ENCODE data around the gene TSPAN14. TPM values are rescaled to one million over a fixed set of nuclear protein-coding genes. Genes with fewer than 3 reads are reported as not detected.

The TSPAN14 gene
- total RNA-seq, 3 donors from 2014 or later = 52.8 to 76.8 (median 74.8) TPM

DNA sequence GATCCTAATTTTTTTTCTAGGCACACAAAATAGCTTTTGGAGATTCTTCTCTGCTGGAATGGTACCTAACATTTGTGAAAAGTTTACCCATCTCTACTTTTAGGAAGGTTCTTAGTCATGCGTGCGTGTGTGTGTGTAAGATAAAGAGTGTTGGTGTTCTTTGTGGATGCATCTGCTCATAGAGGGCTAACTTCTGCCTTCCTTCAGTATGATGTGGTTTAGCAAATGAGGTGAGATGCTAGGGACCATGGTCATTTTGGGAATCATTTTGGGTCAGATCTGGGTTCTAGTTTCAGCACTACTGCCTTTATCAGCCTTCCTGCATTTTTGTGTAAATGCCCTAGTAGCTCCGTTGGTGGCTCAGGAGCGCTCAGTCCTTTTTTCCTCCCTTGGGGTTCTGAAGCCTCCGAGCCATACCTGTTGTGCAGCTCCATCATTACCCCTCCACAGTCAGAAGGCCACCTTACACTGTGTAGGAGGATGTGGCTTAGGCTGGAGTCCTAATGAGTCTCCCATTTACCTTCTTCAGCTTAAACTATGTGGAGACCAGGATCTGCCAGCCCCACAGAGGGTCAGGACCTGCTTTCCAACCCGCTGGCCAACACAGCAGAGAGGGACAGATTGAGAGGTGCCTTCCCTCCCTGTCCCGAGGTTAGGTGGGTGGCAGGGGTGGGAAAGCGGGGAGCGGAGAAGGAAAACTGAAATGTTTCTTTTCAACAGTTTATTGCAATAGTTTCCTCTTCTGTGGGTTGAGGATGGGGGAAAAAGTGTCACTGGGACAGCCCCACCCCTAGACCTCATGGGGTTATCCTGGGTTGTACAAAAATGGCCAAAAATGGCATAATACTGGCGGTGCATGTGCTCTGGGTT, 31.2 kb downstream of the TSPAN14 start:
- no peak for DNase-seq (ENCODE audit: low spot score in 2 of 2)
- H3K27ac ChIP-seq = peak overlapping the region; percentile 6 to 8
- no peak overlapping the region for H3K4me3 ChIP-seq
- H3K9me3 ChIP-seq = no peaks in the 10 kb centered on the region
- peaks cover 18 to 20% of the 10 kb centered on the region in 2 donors for H3K4me1 ChIP-seq
- TF ChIP-seq, protein P1, sequence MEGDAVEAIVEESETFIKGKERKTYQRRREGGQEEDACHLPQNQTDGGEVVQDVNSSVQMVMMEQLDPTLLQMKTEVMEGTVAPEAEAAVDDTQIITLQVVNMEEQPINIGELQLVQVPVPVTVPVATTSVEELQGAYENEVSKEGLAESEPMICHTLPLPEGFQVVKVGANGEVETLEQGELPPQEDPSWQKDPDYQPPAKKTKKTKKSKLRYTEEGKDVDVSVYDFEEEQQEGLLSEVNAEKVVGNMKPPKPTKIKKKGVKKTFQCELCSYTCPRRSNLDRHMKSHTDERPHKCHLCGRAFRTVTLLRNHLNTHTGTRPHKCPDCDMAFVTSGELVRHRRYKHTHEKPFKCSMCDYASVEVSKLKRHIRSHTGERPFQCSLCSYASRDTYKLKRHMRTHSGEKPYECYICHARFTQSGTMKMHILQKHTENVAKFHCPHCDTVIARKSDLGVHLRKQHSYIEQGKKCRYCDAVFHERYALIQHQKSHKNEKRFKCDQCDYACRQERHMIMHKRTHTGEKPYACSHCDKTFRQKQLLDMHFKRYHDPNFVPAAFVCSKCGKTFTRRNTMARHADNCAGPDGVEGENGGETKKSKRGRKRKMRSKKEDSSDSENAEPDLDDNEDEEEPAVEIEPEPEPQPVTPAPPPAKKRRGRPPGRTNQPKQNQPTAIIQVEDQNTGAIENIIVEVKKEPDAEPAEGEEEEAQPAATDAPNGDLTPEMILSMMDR (IDR thresholded peaks at IDR 0.05) = no peak
- TF ChIP-seq POLR2AphosphoS5 (IDR thresholded peaks at IDR 0.05) (no peak), POLR2A (IDR thresholded peaks at IDR 0.05) (no peak)
- no peaks in the 10 kb centered on the region for H3K36me3 ChIP-seq
- intact Hi-C loops (cut with DNase I; ENCODE audit: low total_unique reads) = no loop called here
- H3K27me3 ChIP-seq = no peaks in the 10 kb centered on the region

DNA sequence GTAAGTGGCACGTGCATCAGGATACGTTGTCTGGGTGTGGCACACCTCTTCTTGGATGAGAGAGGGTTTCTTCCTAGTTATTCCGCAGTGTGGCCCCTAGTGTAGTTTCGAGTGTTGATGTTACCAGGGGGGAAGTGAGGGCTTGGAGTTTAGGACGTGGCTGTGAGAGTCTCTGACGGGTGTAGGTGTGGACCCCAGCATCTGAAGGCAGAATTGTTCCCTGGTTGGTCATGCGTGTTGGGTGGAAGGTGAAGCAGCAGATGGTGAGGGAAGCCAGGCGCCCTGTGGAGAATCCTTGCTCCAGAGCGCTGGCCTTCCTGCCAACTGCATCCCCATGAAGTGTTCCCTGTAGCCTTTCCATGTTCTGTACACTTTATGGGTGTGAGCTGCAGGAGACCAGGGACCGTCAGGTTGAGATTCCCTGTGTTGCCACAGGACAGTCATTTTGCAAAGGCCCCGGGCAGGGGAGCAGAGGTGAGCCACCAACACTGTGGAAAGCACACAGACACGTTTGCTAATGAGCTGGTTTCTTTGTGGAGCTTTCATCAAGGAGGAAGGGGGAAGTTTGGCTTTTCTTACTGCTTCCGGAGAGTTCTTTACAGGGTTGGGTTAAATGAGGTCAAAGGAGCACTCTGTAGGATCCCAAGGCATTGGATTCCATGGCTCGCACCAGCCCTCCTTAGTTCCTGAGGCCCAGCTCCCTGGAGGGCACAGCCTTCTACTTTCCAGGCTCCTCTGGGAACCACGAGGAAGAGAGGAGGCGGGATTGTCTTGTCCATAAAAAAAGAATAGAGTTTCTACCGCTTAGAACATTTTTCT, 32.0 kb downstream of the TSPAN14 start:
- H3K4me1 ChIP-seq = peaks cover 18 to 20% of the 10 kb centered on the region in 2 donors
- no peak for DNase-seq (ENCODE audit: low spot score in 2 of 2)
- no peak overlapping the region for H3K4me3 ChIP-seq
- H3K36me3 ChIP-seq = no peaks in the 10 kb centered on the region
- no peaks in the 10 kb centered on the region for H3K27me3 ChIP-seq
- intact Hi-C loops (cut with DNase I; ENCODE audit: low total_unique reads) = no loop called here
- TF ChIP-seq POLR2AphosphoS5 (IDR thresholded peaks at IDR 0.05) (no peak), POLR2A (IDR thresholded peaks at IDR 0.05) (no peak)
- TF ChIP-seq, protein P1 (IDR thresholded peaks at IDR 0.05) = no peak
- H3K27ac ChIP-seq = peak overlapping the region; percentile 6 to 36
- H3K9me3 ChIP-seq = no peaks in the 10 kb centered on the region

DNA sequence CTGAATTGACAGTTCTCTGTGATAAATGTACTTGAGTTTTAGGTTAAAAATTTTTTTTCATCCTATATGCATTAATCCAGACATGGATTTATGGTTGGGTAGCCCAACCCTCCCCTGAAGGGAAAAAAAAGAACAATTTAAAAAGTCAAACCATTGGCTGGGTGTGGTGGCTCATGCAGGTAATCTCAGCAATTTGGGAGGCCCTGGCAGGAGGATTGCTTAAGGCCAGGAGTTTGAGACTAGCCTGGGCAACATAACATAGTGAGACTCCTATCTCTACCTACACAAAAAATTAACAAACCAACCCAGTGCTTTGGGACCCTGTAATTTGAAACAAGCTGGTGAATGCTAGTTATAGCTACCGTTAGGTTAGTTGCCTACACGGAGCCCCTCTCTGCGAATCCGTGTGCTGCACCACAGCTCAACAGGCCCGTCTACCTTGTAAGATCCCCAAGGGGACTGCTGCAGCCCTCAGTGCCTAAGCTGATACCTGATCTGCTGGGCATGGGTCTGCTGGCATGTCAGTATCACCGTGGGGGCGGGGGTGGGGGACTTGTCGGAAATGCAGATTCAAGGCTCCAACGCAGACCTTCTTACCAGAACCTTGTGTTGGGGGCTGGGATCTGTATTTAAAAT, 32.8 kb downstream of the TSPAN14 start:
- DNase-seq (ENCODE audit: low spot score in 2 of 2) = no peak
- Histone ChIP-seq H3K27me3 (no peaks in the 10 kb centered on the region), H3K4me1 (peaks cover 18 to 20% of the 10 kb centered on the region in 2 donors), H3K36me3 (no peaks in the 10 kb centered on the region), H3K9me3 (no peaks in the 10 kb centered on the region), H3K27ac (peak overlapping the region; percentile 36 to 62), H3K4me3 (no peak overlapping the region)
- intact Hi-C loops (cut with DNase I; ENCODE audit: low total_unique reads) = no loop called here
- TF ChIP-seq POLR2A (IDR thresholded peaks at IDR 0.05) = no peak
- TF ChIP-seq, protein P1 (IDR thresholded peaks at IDR 0.05) = no peak
- TF ChIP-seq POLR2AphosphoS5 (IDR thresholded peaks at IDR 0.05) = no peak

DNA sequence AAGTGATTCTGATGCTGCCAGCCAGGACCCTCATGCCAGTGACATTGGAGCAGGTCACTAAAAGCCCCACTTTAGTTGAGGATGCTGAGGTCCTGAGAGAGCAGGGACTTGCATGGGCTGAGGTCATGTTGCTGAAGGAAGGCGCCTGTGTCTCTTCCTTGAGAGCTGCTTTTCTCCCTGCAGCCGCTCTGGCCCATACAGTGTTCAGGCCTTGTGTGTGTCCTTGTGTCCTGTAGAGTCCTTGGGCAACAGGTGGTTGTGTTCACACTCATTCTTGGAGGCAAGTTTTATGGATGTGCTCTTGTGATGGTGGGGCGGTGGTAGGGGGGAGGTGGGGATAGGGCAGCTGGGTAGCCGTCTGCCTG, 33.3 kb downstream of the TSPAN14 start:
- DNase-seq (ENCODE audit: low spot score in 2 of 2) = no peak
- intact Hi-C loops (cut with DNase I; ENCODE audit: low total_unique reads) = no loop called here
- Histone ChIP-seq H3K4me1 (peaks cover 18 to 20% of the 10 kb centered on the region in 2 donors), H3K27ac (peak overlapping the region in 1 of 2 donors; percentile 62), H3K36me3 (no peaks in the 10 kb centered on the region), H3K4me3 (no peak overlapping the region), H3K27me3 (no peaks in the 10 kb centered on the region), H3K9me3 (no peaks in the 10 kb centered on the region)
- no peak for TF ChIP-seq POLR2A (IDR thresholded peaks at IDR 0.05)
- TF ChIP-seq, protein P1 (IDR thresholded peaks at IDR 0.05) = no peak
- no peak for TF ChIP-seq POLR2AphosphoS5 (IDR thresholded peaks at IDR 0.05)
